CD4-positive, alpha-beta T cell treated with Interleukin-10 for 1 hour (primary cell): ENCODE data around the gene TRMT10B.

ENCODE experiments used
- DNase-seq: peaks from one replicate; pipeline ENCODE4 v3.0.0-alpha.2; 2020

The TRMT10B gene, protein sequence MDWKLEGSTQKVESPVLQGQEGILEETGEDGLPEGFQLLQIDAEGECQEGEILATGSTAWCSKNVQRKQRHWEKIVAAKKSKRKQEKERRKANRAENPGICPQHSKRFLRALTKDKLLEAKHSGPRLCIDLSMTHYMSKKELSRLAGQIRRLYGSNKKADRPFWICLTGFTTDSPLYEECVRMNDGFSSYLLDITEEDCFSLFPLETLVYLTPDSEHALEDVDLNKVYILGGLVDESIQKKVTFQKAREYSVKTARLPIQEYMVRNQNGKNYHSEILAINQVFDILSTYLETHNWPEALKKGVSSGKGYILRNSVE

GRCh38 chr9:37753489-37754190 lies at the start of gene TRMT10B:
TRMT10B (plus strand) TSS chr9:37753805; CDS start chr9:37761932, 8,127 bp downstream.
- DNase-seq = peak; percentile 74

- no peak for DNase-seq
These were observed 47.8 kb upstream of the TRMT10B start for GRCh38 chr9:37705787-37706186.

DNA sequence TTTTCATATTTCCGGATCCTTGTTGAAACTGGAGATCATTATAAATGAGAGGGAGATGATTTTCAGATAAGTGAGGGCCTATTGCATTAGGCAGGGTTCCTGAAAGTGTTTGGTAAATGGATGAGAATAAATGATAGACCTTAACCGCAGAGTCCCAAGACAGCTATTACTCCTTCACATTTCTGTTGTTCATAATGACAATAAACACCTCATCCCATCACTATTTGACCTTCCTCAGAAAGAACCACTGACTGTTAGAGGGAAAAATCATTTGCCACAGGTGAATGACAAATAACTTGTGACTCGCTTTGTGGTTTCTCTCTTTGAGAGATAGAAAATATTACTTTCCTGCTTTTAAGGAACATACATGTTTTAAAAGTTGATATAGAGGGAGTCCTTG lies 47.3 kb upstream of the TRMT10B start:
- no peak for DNase-seq

DNA sequence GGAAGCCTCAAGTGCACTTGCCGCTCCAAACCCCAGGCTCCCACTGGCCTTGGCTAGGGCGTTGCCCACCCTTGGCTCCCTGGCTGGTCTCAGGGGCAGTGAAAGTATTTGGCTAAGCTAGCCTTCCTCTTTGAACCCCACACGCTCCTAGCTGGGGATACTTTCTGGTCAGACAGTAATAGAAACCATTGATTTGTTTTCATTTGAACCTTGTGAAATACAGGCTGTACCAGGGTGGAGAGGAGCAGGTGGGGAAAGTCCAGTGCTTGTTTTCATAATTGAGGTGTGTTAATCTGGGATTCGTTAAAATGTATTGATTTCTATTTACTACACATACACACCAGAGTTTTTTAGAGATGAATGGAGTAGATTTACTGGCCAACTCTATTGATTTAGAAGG lies 45.9 kb upstream of the TRMT10B start:
- no peak for DNase-seq

- DNase-seq = no peak
These were observed 43.6 kb upstream of the TRMT10B start for GRCh38 chr9:37710046-37710445.

DNA sequence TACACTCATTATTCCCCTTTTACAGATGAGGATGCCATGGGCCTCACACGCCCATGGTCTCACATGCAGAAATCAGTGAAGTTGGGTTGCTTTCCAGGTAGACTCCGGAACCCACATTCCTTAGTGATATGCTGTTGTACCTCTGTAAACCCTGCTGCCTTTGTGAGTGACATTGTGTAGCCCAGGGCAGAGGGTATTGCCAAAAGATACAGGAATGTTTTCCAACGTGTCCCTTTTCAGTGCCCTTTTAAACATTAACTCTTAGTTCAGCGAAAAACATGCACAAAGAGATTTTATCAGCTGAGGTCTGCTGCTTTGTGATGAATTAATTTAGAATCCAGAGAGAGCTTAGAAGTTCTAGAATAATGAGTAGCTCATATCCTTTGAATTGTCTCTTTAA lies 38.3 kb upstream of the TRMT10B start:
- no peak for DNase-seq

DNA sequence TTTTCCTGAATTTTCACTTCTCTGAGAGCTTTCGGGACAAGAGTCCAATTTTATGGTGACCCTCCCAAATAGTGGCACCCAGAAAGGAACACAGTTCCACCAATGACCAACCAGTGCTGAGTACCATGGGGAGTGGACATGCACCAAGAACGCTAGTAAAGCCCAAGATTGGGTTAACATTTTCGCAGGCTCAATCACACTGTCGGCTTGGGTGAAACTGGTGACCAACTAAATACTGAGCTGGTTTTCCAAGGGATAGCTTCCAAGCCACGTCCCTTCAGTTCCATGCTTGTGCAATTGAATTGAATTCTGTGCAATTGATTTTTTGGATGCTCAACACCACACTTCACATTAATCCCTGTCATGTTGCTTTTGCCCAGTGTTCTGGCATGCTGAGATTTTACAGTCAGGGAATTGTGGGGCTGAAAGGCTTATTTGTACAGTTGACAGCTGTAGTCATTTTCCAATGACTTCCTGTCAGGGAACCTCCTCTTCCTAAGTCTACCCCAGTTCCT lies 37.6 kb upstream of the TRMT10B start:
- DNase-seq = no peak

- no peak for DNase-seq
These were observed 34.1 kb upstream of the TRMT10B start for GRCh38 chr9:37719526-37719925.

DNA sequence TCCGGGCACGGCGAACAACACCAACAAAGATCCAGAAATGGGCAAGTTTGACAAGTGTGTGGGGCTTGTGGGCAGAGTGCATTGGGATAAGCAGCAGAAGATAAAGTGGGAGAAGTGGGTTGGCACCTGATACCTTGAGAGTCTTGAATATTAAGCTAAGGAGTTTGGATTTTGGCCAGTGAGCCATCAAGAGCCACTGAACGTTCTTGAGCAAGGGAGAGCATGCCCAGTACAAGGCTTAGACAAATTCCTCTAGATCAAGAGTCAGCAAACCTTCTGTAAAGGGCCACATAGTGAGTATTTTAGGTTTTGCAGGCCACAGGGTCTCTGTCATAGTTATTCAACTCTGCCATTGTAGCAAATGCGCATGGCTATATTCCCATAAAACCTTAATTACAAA lies 26.6 kb upstream of the TRMT10B start:
- no peak for DNase-seq

GRCh38 chr9:37729499-37729898 lies 24.1 kb upstream of the TRMT10B start:
- no peak for DNase-seq

DNA sequence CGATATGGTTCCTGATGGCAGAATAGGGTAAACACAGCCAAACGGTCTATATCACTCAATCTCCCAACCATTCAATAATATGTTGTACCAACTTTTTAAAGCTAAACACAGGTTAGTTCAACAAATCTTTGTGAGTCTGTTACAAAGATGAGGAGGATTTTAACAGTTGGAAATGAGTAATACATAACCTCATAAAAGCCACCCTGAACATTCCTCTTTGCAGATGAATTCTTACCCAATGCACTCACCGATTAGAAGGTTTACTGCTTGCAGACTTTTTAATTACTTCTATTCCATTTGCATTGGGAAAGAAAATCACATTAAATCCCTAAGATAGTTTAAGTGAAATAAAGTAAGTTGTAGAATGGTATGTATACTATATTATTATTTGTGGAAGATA lies 23.3 kb upstream of the TRMT10B start:
- DNase-seq = no peak

- no peak for DNase-seq
These were observed 22.8 kb upstream of the TRMT10B start for GRCh38 chr9:37730839-37731238.

DNA sequence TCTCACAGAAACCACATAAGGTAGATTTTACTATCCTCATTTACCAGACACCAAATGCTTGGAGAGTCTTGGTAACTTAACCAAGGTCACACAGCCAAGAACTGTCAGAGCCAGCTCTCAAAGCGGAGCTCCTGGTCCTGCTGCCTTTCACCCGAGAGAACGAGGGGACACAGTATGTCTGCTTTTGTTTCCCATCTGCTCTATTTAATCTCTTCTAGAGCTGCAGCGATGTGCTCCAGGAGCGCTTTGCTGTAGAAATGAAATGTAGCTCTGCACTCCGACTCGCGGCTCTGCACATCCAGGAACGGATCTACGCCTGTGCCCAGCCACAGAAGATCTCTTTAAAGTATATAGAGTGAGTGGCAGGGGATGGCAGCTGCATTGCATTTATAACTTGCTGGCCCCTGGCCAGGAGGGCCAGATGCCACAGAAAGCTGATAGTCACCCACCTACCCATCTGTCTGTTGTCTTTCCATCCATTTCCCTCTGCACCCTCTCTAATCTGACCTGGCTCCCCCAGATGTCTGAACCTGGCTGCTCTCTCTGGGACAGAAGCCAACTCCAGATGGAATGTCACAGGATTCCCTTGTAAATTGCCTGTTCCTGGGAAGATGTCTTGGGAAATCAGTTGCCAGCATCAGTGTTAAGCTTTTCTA lies 21.4 kb upstream of the TRMT10B start:
- DNase-seq = no peak

DNA sequence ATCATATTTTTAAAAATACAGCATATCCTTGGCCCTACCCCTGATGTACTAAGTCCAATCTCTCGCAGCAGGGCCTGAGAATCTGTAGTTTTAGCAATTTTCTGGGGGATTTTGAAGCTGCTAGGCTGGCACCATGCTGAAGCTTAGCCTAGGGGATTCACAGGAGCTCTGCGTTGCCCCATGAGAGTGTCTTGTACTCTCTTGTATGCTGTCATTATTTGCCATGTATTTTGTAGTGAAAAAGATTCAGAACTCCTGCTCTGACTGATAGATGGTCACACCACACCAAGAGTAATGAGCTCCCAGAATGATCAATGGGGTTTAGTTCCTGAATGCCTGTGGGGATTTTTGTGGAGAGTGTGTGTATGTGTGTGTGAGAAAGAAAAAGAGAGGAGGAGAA lies 20.7 kb upstream of the TRMT10B start:
- no peak for DNase-seq

DNA sequence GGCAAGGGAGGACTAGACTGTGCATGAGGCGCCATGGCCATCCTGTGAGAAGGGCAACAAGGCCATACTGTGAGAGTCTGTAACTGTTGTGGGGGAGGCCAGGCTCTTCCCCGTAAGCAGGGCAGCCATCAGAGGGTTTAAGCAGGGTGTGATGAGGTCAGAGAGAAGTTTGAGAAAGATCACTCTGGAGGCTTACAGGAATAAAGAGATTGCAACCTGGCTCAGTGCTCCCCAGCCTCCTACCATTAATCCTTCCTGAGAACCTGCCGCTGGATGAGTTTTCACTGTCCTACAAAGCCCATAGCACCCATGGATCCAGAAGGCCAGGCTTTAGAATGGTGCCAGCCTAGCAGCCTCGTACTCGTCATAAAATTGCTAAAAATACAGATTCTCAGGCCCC lies 14.4 kb upstream of the TRMT10B start:
- no peak for DNase-seq

DNA sequence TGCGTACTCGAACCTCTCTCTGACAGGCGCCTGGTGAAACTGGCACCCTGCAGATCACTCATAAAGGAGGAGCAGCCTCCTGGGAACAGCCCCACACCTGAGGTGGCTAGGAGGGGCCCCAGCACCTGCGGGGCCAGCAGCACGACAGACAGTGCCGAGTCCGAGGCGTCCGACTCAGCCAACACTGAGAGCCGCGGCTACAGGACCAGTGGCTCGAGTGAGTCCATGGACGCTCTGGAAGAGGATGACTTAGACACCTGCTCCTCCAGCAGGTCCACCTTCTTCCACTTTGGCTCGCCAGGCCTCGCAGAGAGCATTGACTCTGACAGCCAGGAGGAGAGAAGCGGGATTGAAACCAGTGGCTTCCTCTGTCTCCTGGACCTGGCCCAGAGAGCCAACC lies 13.5 kb upstream of the TRMT10B start:
- no peak for DNase-seq

- DNase-seq = no peak
These were observed 12.8 kb upstream of the TRMT10B start for GRCh38 chr9:37740631-37741328.

DNA sequence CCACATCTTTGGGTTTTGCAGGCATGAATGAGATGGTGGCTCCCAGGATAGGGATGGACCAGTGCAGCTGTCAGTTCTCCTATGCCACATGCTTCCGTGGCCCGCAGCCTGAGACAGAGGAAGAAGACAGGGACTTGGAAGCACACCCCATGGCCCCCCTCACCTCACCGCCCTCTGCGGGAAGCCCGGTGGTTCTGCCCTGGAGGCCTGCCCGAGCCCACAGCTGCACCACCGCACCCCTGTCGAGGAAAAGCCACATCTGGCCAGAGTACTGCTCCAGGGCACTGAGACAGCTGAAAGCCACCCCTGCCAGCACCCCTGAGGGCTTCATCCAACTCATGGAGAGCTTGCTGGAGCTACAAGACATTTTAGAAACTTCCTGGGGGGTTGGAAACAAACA lies 7.6 kb upstream of the TRMT10B start:
- no peak for DNase-seq

GRCh38 chr9:37746448-37747270 lies 6.9 kb upstream of the TRMT10B start:
- no peak for DNase-seq

DNA sequence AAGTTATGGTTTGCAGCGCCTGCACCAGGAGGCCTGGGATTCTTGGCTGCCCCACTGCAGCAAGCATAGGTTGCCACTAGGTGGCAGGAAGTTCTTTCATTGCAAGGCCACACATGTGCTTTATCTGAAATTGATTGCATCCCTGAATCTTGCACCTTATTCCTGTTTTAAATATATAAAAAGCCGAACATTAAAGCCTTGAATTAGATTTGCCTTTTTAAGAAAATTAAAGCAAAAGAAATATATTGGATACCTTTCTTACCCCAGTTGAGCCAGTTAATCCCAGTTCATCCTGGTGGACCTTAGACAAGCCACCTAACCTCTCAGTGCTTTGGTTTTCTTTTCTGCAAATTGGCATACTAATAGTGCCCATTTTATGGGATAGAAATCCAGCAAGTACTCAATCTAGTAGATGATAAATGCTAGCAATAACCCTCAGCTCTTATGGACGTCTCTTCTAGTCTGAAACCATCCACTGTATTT lies 6.3 kb upstream of the TRMT10B start:
- peak; percentile 62 for DNase-seq

GRCh38 chr9:37749129-37749528 lies 4.5 kb upstream of the TRMT10B start:
- DNase-seq = no peak

GRCh38 chr9:37751186-37751585 lies 2.4 kb upstream of the TRMT10B start:
- no peak for DNase-seq
